Mucosa of stomach (tissue), 1 donor: ENCODE data around the gene CYP3A7.
"Not testable (repeated sequence)": the region's sequence is repeated elsewhere in the genome, so short reads cannot be mapped to it uniquely, and the experiment has no call there.

Experiments used
- H3K27me3 ChIP-seq: one replicate; pipeline ENCODE4 v1.7.0; 2013; ENCODE audit warnings: mild to moderate bottlenecking, low read length; ENCODE audit not compliant: control insufficient read depth, insufficient read depth
- H3K36me3 ChIP-seq: one replicate; pipeline ENCODE4 v1.7.0; 2013; ENCODE audit warnings: low read length; ENCODE audit not compliant: control insufficient read depth, insufficient read depth
- H3K4me1 ChIP-seq: one replicate; pipeline ENCODE4 v1.7.0; 2013; ENCODE audit warnings: mild to moderate bottlenecking, low read length; ENCODE audit not compliant: control insufficient read depth, insufficient read depth
- H3K4me3 ChIP-seq: one replicate; pipeline ENCODE4 v1.7.0; 2013; ENCODE audit warnings: low read length
- H3K9ac ChIP-seq: one replicate; pipeline ENCODE4 v1.7.0; 2013; ENCODE audit warnings: mild to moderate bottlenecking, low read length, moderate library complexity
- H3K9me3 ChIP-seq: one replicate; pipeline ENCODE4 v1.7.0; 2013; ENCODE audit warnings: mild to moderate bottlenecking, low read length, moderate library complexity; ENCODE audit not compliant: control insufficient read depth
- donor health status: Pancreatic carcinoma.

The CYP3A7 gene

DNA sequence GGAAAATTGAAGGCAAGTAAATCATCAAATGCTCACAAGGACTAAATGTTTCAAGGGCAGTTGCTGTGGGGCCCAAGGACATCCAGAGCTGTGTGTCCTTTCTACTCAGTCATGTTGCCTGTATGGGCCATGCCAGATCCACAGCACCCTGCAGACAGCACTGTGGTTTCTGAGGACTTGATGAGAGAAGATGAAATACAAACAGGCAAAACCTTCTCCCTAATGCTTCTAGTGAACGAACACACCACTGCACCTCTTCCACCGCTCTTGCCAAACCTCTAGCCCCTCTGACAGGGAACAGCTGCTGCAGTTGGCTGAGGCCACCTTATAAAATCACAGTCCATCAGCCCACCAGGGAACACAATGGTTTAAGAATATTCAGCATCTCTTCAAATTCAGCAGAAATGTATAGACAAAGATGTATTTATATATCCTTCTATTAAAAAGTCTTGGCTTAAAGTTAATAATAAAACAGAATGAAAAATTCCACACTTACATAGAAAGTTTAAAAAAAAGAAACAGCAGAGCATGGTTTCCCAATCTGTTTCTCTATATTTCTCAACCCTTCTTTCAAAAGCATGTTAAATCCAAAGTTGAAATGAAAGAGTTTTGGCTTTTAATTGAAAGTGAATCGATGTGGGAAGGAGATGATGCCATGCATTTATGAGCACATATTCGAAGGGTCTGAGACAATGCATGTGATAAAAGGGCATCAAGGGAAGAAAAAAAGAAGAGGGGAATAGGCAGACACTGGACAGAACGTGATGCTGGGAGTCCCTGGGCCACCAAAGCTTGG is 14.0 kb downstream of the CYP3A7 start:
- Histone ChIP-seq H3K9me3 (no peaks in the 10 kb centered on the region), H3K4me3 (no peak overlapping the region), H3K36me3 (no peaks in the 10 kb centered on the region), H3K4me1 (peaks cover 17% of the 10 kb centered on the region), H3K27me3 (no peaks in the 10 kb centered on the region), H3K9ac (no peak overlapping the region)

- Histone ChIP-seq H3K4me3 (no peak overlapping the region), H3K36me3 (no peaks in the 10 kb centered on the region), H3K9ac (no peak overlapping the region)
Observed at GRCh38 chr7:99719996-99720769, 14.8 kb downstream of the CYP3A7 start.

DNA sequence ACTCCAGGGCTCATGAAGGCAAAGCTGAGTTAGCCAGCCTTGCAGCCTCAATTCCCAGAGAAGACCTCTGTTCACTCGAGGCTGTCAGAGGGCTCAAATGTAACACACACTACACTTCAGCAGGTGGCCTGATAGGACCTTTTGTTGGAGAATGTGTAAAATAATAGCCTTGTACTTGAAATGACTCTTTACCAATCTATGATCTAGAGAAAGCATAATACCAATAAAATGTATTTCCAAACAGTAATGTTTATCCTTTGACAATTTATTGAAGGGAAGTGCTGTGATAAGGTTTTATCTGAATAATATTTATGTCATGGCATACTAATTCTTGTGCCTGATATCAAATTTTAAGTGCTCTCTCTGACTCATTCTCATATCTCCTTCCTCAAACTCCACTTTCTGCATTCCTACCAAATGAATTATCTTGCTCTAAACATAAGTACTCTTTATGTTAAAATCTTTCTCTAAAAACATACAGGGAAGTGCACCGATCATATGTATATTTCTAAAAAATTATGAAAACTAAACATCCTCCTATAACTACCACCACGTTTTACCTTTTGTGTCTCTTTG is 20.9 kb downstream of the CYP3A7 start:
- no peaks in the 10 kb centered on the region for H3K4me1 ChIP-seq
- H3K4me3 ChIP-seq, result no peak overlapping the region
- no peak overlapping the region for H3K9ac ChIP-seq
- no peaks in the 10 kb centered on the region for H3K36me3 ChIP-seq
- no peaks in the 10 kb centered on the region for H3K9me3 ChIP-seq
- H3K27me3 ChIP-seq, result no peaks in the 10 kb centered on the region

More at GRCh38 chr7:99719996-99720769, 14.8 kb downstream of the CYP3A7 start:
- Histone ChIP-seq H3K27me3 (no peaks in the 10 kb centered on the region), H3K4me1 (peaks cover 11% of the 10 kb centered on the region), H3K9me3 (no peaks in the 10 kb centered on the region)

DNA sequence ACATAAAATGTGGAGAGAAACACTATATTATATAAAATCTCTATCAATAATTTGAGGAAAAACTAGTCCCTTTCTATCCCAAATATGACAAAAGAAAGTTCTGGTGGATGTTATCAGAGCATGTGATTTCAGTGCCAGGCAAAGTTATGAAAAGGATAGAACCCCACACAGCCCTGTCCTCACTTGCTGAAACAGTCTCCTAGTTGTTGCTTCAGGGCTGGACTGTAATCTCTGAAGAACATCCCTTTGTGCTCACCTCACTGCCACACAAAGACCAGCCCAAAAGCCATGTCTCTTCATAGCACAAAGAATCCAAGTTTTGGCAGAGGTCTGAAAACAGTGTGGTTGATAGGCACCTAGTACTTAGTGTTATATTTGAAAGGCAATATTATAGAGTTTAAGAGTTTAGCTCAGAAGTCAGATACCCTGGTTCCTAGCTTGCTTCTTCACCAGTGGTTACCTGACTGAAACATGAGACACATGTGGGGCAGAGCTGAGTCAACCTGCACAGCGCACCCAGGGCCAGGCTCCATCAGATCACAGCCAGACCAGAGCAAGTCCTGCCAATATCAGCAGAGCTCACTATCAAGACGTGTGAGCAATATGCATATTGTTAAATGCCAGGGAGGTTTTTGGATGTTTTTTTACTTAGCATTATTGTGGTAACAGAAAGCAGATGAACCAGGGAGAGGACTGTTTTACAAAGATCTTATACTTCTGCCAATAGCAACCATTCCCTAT is 25.0 kb downstream of the CYP3A7 start:
- Histone ChIP-seq H3K36me3 (no peaks in the 10 kb centered on the region), H3K4me3 (no peak overlapping the region), H3K9ac (no peak overlapping the region), H3K4me1 (no peaks in the 10 kb centered on the region), H3K9me3 (no peaks in the 10 kb centered on the region), H3K27me3 (no peaks in the 10 kb centered on the region)

GRCh38 chr7:99709260-99709659 is 25.7 kb downstream of the CYP3A7 start:
- H3K9me3 ChIP-seq, result no peaks in the 10 kb centered on the region
- H3K9ac ChIP-seq, result no peak overlapping the region
- H3K4me3 ChIP-seq, result no peak overlapping the region
- no peaks in the 10 kb centered on the region for H3K4me1 ChIP-seq
- H3K36me3 ChIP-seq, result no peaks in the 10 kb centered on the region
- no peaks in the 10 kb centered on the region for H3K27me3 ChIP-seq

DNA sequence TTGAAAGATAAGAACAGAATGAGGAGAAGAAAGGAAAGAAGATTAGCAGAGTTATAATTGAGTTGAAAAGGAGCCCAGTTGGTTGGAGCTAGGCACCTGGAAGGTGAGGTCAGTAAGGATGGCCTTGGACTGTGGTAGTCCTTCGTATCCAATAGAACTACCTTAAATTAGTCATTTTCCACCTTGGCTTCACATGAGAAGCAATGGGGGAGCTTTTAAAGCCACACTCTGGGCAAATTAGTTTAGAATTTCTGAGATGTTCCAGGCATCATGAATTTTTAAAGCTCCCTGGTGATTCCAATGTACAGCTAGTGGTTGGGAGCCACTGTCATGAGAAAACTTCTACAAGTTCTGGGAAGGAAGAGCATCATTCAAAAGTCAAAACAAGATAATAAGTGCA is 27.9 kb downstream of the CYP3A7 start:
- H3K9ac ChIP-seq, result no peak overlapping the region
- no peak overlapping the region for H3K4me3 ChIP-seq
- H3K9me3 ChIP-seq, result no peaks in the 10 kb centered on the region
- no peaks in the 10 kb centered on the region for H3K27me3 ChIP-seq
- H3K4me1 ChIP-seq, result no peaks in the 10 kb centered on the region
- H3K36me3 ChIP-seq, result no peaks in the 10 kb centered on the region

GRCh38 chr7:99699946-99700345 is 35.0 kb downstream of the CYP3A7 start:
- H3K9ac ChIP-seq, result no peak overlapping the region
- no peaks in the 10 kb centered on the region for H3K36me3 ChIP-seq
- peaks cover 18% of the 10 kb centered on the region for H3K4me1 ChIP-seq
- no peaks in the 10 kb centered on the region for H3K9me3 ChIP-seq
- H3K27me3 ChIP-seq, result no peaks in the 10 kb centered on the region
- H3K4me3 ChIP-seq, result no peak overlapping the region

DNA sequence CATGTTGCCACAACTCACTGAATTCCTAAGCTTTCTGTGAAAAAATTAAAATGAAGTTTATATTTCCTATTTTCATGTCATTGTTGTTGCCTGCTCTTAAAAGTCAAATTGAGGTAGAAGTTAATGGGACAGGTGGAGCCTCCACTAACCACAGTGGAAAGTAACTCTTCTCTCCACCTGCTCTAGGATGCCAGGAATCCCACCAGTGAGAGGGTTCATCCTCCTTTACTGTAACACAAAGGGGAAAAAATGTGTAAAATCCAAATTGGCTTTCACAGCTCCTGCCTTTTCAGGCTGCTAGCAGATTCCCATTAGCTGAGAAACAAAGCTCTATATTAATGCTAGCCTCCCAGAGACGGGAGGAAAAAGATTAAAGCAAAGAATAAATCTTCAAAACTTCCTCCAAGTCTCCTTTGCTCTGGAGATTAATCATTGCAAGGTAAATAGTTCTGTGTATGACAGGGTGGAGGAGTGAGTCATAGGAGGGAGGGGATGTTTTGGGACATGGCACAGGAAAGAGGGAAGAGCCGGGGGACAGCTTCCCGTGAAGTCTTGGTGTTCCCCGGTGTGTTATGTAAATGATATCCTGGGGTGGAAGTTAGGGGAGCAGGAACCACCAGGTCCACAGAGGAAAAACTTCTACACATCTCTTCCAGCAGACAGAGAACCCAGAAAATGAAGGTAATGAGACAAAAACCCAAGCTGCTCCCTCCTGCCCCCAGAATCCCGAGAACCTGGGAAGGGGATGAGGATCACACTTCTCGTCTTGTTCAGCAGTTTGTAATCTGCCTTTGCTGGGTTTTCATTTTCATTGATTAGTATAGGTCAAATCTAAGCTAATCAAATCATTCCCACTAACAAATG is 35.9 kb downstream of the CYP3A7 start:
- H3K9ac ChIP-seq, result peak overlapping the region; percentile 47
- not testable (repeated sequence) for H3K9me3 ChIP-seq

DNA sequence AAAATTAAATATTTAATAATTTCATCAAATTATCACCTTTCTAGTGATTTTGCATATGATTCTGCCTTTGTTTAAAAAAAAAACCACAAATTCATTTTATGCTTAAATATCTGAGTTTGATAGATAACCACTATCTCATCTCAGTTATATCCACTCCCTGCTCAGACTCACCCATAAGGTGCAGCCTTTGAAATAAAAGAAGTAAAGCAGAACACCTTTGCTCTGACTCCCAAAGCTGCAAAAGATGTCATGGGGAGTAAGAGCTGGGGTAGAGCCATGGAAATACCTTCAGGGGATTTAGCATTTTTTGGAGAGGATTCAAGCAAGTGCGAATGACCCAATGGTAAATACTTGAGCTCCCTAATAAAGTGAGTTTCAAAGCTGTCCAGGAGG is 40.1 kb downstream of the CYP3A7 start:
- Histone ChIP-seq H3K36me3 (no peaks in the 10 kb centered on the region), H3K27me3 (no peaks in the 10 kb centered on the region), H3K4me1 (peaks cover 35% of the 10 kb centered on the region), H3K9me3 (no peaks in the 10 kb centered on the region), H3K9ac (no peak overlapping the region), H3K4me3 (no peak overlapping the region)

More for the DNA sequence above, 35.9 kb downstream of the CYP3A7 start:
- H3K36me3 ChIP-seq, H3K4me3 ChIP-seq, H3K27me3 ChIP-seq: not testable (repeated sequence)
- H3K4me1 ChIP-seq, result peaks cover 24% of the 10 kb centered on the region

DNA sequence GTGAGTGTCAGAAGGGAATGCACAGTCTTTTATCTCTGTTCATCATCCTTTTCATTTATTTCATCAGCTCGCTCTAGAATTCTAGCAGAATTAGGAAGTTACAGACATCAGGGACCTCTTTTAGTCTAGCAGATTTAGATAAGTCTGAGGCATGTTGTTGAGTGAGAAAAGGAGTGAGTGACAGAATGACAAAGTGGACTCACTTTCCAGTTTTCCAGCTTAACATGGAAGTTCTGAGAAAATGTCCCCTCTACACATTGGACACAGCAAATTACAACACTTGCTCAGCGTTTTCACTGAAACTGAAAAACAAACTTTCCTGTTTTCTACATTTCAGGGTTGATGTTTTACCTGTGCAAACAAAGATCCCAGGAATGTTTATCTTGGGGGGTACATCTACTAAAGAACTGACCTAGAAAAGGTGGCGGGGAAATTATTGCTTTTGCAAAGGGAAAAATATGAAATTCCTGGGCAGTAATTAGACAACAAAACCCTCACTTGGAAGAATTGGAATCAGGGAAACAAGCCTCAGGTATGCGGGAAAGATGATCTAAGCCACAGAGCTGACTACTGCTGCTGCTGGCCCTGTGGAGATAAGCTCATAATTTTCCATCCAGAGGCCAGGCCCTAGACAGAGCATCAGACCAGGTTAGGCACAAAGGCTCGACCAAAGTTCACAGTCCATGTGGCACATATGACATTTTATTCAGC is 40.6 kb downstream of the CYP3A7 start:
- Histone ChIP-seq H3K27me3 (no peaks in the 10 kb centered on the region), H3K4me1 (peaks cover 29% of the 10 kb centered on the region), H3K4me3 (no peak overlapping the region), H3K36me3 (no peaks in the 10 kb centered on the region), H3K9me3 (no peaks in the 10 kb centered on the region), H3K9ac (no peak overlapping the region)
